ENCODE measurements around the gene SERPINB12. TPM values are rescaled to one million over a fixed set of nuclear protein-coding genes. Genes with fewer than 3 reads are reported as not detected.

The SERPINB12 gene
- total RNA-seq, 1 experiment from 2014 or later, result not detected

DNA sequence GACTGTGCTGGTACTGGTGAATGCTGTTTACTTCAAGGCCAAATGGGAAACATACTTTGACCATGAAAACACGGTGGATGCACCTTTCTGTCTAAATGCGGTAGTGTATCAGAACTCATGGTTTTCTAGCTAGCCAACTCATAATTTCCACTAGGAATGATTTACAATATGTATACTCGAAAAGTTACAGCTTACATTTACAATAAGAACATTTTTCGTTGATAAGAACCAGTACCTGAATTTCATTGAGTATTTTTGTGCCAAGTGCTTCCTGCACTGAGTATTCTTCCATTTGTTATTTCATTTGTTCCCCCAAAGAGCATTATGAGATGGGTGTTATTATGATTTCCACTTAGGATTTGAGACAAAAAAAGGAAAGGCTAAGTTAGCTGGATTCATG, 21.9 kb downstream of the SERPINB12 start:
- CTCF ChIA-PET, result no interaction called here
- no peaks in the 10 kb centered on the region for H3K9me3 ChIP-seq (ENCODE audit: control insufficient read depth, insufficient read depth, low read depth, low read length)
- intact Hi-C loops (cut with micrococcal nuclease; ENCODE audit: unreplicated experiment), result no loop called here
- TF ChIP-seq TCF7L2 (IDR thresholded peaks at IDR 0.05; ENCODE audit: low read depth, low read length) (no peak), SIN3A (IDR thresholded peaks at IDR 0.05; ENCODE audit: borderline replicate concordance, insufficient read depth, low read depth, low read length) (no peak), POLR2AphosphoS5 (IDR thresholded peaks at IDR 0.05; ENCODE audit: low read depth, low read length) (no peak)
- TF ChIP-seq, protein P1, sequence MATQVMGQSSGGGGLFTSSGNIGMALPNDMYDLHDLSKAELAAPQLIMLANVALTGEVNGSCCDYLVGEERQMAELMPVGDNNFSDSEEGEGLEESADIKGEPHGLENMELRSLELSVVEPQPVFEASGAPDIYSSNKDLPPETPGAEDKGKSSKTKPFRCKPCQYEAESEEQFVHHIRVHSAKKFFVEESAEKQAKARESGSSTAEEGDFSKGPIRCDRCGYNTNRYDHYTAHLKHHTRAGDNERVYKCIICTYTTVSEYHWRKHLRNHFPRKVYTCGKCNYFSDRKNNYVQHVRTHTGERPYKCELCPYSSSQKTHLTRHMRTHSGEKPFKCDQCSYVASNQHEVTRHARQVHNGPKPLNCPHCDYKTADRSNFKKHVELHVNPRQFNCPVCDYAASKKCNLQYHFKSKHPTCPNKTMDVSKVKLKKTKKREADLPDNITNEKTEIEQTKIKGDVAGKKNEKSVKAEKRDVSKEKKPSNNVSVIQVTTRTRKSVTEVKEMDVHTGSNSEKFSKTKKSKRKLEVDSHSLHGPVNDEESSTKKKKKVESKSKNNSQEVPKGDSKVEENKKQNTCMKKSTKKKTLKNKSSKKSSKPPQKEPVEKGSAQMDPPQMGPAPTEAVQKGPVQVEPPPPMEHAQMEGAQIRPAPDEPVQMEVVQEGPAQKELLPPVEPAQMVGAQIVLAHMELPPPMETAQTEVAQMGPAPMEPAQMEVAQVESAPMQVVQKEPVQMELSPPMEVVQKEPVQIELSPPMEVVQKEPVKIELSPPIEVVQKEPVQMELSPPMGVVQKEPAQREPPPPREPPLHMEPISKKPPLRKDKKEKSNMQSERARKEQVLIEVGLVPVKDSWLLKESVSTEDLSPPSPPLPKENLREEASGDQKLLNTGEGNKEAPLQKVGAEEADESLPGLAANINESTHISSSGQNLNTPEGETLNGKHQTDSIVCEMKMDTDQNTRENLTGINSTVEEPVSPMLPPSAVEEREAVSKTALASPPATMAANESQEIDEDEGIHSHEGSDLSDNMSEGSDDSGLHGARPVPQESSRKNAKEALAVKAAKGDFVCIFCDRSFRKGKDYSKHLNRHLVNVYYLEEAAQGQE (IDR thresholded peaks at IDR 0.05; ENCODE audit: insufficient read depth in 1 of 2, low read depth in 2 of 2, low read length in 1 of 2), result no peak
- TF ChIP-seq, protein P2, sequence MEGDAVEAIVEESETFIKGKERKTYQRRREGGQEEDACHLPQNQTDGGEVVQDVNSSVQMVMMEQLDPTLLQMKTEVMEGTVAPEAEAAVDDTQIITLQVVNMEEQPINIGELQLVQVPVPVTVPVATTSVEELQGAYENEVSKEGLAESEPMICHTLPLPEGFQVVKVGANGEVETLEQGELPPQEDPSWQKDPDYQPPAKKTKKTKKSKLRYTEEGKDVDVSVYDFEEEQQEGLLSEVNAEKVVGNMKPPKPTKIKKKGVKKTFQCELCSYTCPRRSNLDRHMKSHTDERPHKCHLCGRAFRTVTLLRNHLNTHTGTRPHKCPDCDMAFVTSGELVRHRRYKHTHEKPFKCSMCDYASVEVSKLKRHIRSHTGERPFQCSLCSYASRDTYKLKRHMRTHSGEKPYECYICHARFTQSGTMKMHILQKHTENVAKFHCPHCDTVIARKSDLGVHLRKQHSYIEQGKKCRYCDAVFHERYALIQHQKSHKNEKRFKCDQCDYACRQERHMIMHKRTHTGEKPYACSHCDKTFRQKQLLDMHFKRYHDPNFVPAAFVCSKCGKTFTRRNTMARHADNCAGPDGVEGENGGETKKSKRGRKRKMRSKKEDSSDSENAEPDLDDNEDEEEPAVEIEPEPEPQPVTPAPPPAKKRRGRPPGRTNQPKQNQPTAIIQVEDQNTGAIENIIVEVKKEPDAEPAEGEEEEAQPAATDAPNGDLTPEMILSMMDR (IDR thresholded peaks at IDR 0.05), result no peak
- H3K4me1 ChIP-seq (ENCODE audit: control insufficient read depth, insufficient read depth, low read length), result no peaks in the 10 kb centered on the region
- no peak overlapping the region for H3K27ac ChIP-seq (ENCODE audit: low read length)
- no peak for DNase-seq (ENCODE audit: low read depth, low spot score)
- H3K36me3 ChIP-seq (ENCODE audit: control insufficient read depth, insufficient read depth, low read length), result no peaks in the 10 kb centered on the region
- POLR2A ChIA-PET, result no interaction called here
- no peaks in the 10 kb centered on the region for H3K27me3 ChIP-seq (ENCODE audit: control insufficient read depth, insufficient read depth, low read length)
- no TSS peak for BruUV-seq (replicated peaks)
- in situ Hi-C loops (cut with HindIII; ENCODE audit: low pct_unique_long_range_greater_than_20kb, low sequenced_read_pairs), result no loop called here
- no peak overlapping the region for H3K4me3 ChIP-seq (ENCODE audit: low read depth in 2 of 2, low read length in 2 of 2)
- no peak for ATAC-seq

DNA sequence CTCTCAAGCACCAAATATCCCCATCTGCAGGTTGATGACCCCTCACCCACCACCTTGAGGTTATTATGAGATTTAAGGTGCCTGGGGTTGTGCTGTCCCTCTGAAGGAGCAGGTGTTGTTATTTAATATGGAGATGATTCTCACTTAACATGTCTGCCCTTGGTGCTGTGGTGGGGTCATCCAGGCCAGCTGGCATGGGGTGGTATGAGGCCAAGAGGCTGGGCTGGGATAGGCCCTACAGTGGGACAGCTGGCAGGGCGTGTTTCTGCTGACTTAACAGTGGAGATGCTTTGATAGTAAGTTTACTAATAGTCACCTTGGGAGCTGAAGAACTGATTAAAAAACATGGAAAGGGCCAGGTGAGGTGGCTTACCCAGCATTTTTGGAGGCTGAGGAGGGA, 22.4 kb downstream of the SERPINB12 start:
- Histone ChIP-seq H3K9me3 (ENCODE audit: control insufficient read depth, insufficient read depth, low read depth, low read length) (no peaks in the 10 kb centered on the region), H3K27me3 (ENCODE audit: control insufficient read depth, insufficient read depth, low read length) (no peaks in the 10 kb centered on the region), H3K4me3 (ENCODE audit: low read depth in 2 of 2, low read length in 2 of 2) (no peak overlapping the region), H3K36me3 (ENCODE audit: control insufficient read depth, insufficient read depth, low read length) (peaks cover 2% of the 10 kb centered on the region; the same call in 1 of the 2 replicates), H3K27ac (ENCODE audit: low read length) (no peak overlapping the region), H3K4me1 (ENCODE audit: control insufficient read depth, insufficient read depth, low read length) (no peaks in the 10 kb centered on the region)
- no TSS peak for BruUV-seq (replicated peaks)
- DNase-seq (ENCODE audit: low read depth, low spot score) (no peak), ATAC-seq (no peak)
- TF ChIP-seq POLR2AphosphoS5 (IDR thresholded peaks at IDR 0.05; ENCODE audit: low read depth, low read length) (no peak), TCF7L2 (IDR thresholded peaks at IDR 0.05; ENCODE audit: low read depth, low read length) (no peak), SIN3A (IDR thresholded peaks at IDR 0.05; ENCODE audit: borderline replicate concordance, insufficient read depth, low read depth, low read length) (no peak)
- TF ChIP-seq, protein P1 (IDR thresholded peaks at IDR 0.05; ENCODE audit: insufficient read depth in 1 of 2, low read depth in 2 of 2, low read length in 1 of 2), result no peak
- TF ChIP-seq, protein P2 (IDR thresholded peaks at IDR 0.05), result no peak
- ChIA-PET CTCF (no interaction called here), POLR2A (no interaction called here)
- intact Hi-C loops (cut with micrococcal nuclease; ENCODE audit: unreplicated experiment), result no loop called here
- in situ Hi-C loops (cut with HindIII; ENCODE audit: low pct_unique_long_range_greater_than_20kb, low sequenced_read_pairs), result no loop called here
